ENCODE data around the gene PTPRJ. TPM values are rescaled to one million over a fixed set of nuclear protein-coding genes. Genes with fewer than 3 reads are reported as not detected.

The PTPRJ gene
- total RNA-seq, 1 donor from 2014 or later = 4.7 TPM

DNA sequence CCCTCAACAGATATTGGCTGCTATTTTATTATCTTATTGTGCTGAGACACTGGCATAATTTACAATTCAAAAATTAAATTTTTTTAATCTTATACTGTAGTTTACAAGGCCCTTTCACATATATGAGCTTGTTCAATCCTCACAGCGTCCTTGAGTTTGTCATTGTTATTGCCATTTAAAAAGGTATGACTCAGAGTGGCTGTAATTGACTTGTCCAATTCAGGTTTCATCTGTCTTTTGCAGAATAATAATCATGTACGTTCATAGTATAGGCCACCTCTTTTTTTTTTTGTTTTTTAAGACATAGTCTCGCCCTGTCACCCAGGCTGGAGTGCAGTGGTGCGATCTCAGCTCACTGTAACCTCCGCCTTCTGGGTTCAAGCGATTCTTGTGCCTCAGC is 11.5 kb downstream of the PTPRJ start:
- no peak overlapping the region for H3K4me3 ChIP-seq
- H3K9me3 ChIP-seq = no peaks in the 10 kb centered on the region
- H3K36me3 ChIP-seq = no peaks in the 10 kb centered on the region
- DNase-seq (ENCODE audit: extremely low spot score in 2 of 2) = no peak
- TF ChIP-seq POLR2A (IDR thresholded peaks at IDR 0.05) = no peak
- no peak for TF ChIP-seq POLR2AphosphoS5 (IDR thresholded peaks at IDR 0.05; ENCODE audit: insufficient read depth in 1 of 2, low read depth in 1 of 2)
- TF ChIP-seq, protein P1, sequence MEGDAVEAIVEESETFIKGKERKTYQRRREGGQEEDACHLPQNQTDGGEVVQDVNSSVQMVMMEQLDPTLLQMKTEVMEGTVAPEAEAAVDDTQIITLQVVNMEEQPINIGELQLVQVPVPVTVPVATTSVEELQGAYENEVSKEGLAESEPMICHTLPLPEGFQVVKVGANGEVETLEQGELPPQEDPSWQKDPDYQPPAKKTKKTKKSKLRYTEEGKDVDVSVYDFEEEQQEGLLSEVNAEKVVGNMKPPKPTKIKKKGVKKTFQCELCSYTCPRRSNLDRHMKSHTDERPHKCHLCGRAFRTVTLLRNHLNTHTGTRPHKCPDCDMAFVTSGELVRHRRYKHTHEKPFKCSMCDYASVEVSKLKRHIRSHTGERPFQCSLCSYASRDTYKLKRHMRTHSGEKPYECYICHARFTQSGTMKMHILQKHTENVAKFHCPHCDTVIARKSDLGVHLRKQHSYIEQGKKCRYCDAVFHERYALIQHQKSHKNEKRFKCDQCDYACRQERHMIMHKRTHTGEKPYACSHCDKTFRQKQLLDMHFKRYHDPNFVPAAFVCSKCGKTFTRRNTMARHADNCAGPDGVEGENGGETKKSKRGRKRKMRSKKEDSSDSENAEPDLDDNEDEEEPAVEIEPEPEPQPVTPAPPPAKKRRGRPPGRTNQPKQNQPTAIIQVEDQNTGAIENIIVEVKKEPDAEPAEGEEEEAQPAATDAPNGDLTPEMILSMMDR (IDR thresholded peaks at IDR 0.05) = no peak
- intact Hi-C loops (cut with DNase I) = no loop called here
- no peak overlapping the region for H3K27ac ChIP-seq
- H3K27me3 ChIP-seq = no peaks in the 10 kb centered on the region
- no peaks in the 10 kb centered on the region for H3K4me1 ChIP-seq

DNA sequence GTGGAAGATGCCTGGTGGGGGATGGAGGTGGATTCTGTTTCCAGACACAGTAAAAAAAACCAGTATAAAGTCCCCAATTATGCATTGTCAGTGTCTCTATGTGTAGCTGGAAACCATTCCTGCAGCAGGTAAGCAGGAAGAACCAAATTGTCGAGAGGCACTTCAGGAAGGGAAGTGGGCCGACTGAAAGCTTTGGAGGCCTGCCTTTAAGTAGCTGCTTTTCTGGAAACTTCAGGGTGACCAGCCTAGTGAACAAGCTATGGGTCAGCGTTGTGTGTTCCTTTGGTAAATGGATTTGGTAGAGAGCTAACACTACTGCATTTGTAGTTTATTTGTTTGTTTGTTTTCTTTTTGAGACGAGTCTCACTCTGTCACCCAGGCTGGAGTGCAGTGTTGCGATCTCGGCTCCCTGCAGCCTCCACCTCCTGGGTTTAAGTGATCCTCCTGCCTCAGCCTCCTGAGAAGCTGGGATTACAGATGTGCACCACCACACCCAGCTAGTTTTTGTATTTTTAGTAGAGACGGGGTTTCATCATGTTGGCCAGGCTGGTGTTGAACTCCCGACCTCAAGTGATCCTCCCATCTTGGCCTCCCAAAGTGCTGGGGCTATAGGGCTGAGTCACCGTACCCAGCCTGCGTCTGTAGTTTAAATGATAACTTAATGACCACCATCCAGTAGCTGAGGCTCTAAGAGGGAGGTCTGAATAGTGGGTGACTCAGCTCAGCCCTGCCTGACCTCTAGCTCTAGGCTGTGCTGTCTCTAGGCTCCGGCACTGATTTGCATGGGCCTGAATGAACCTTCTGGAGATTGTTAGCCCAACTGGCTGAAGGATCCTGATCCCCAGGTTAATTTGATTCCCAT is 12.8 kb downstream of the PTPRJ start:
- Histone ChIP-seq H3K27me3 (no peaks in the 10 kb centered on the region), H3K27ac (no peak overlapping the region), H3K36me3 (no peaks in the 10 kb centered on the region), H3K4me3 (no peak overlapping the region), H3K4me1 (no peaks in the 10 kb centered on the region), H3K9me3 (no peaks in the 10 kb centered on the region)
- DNase-seq (ENCODE audit: extremely low spot score in 2 of 2) = no peak
- TF ChIP-seq, protein P1 (IDR thresholded peaks at IDR 0.05) = no peak
- TF ChIP-seq POLR2A (IDR thresholded peaks at IDR 0.05) (no peak), POLR2AphosphoS5 (IDR thresholded peaks at IDR 0.05; ENCODE audit: insufficient read depth in 1 of 2, low read depth in 1 of 2) (no peak)
- intact Hi-C loops (cut with DNase I) = no loop called here

DNA sequence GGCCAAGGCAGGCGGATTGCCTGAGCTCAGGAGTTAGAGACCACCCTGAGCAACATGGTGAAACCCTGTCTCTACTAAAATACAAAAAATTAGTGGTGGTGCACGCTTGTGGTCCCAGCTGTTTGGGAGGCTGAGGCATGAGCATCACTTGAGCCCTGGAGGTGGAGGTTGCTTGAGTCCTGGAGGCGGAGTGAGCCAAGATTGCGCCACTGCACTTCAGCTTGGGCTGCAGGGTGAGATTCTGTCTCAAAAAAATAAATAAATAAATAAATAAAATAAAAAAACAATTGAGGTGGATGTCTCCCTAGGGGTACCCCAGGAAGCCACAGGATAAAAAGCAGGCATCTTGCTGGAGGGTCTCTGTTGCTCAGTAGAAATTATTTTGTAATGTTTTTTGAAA is 14.1 kb downstream of the PTPRJ start:
- Histone ChIP-seq H3K9me3 (no peaks in the 10 kb centered on the region), H3K4me1 (no peaks in the 10 kb centered on the region), H3K36me3 (no peaks in the 10 kb centered on the region), H3K4me3 (no peak overlapping the region), H3K27ac (no peak overlapping the region), H3K27me3 (no peaks in the 10 kb centered on the region)
- no peak for DNase-seq (ENCODE audit: extremely low spot score in 2 of 2)
- intact Hi-C loops (cut with DNase I) = no loop called here
- no peak for TF ChIP-seq POLR2AphosphoS5 (IDR thresholded peaks at IDR 0.05; ENCODE audit: insufficient read depth in 1 of 2, low read depth in 1 of 2)
- TF ChIP-seq POLR2A (IDR thresholded peaks at IDR 0.05) = no peak
- TF ChIP-seq, protein P1 (IDR thresholded peaks at IDR 0.05) = no peak

DNA sequence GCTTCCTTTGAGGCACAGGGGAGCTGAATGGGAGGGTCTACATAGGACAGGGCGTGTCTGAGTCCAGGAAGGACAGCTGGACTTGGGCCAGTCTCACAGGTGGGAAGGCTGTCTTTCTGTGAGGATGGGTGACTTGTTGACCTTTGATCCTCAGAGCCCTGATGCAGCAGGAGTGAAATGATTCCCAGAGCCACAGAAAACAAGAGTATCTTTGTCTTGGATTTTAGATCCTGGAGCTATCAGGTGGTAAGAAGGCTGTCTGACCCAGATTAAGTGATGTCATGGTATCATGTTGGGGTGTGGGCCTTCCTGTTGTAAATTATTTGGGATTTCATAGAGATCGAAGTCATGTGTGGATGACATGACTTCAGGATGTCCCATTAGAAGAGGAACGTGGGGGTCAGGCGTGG is 15.0 kb downstream of the PTPRJ start:
- intact Hi-C loops (cut with DNase I) = no loop called here
- no peaks in the 10 kb centered on the region for H3K9me3 ChIP-seq
- TF ChIP-seq POLR2AphosphoS5 (IDR thresholded peaks at IDR 0.05; ENCODE audit: insufficient read depth in 1 of 2, low read depth in 1 of 2) = no peak
- TF ChIP-seq, protein P1 (IDR thresholded peaks at IDR 0.05) = no peak
- no peak for TF ChIP-seq POLR2A (IDR thresholded peaks at IDR 0.05)
- no peaks in the 10 kb centered on the region for H3K36me3 ChIP-seq
- H3K27ac ChIP-seq = no peak overlapping the region
- no peaks in the 10 kb centered on the region for H3K4me1 ChIP-seq
- no peaks in the 10 kb centered on the region for H3K27me3 ChIP-seq
- no peak for DNase-seq (ENCODE audit: extremely low spot score in 2 of 2)
- H3K4me3 ChIP-seq = no peak overlapping the region

Data from vagina (tissue), 2 donors.